ENCODE measurements around the gene PPM1G. TPM values are rescaled to one million over a fixed set of nuclear protein-coding genes. Genes with fewer than 3 reads are reported as not detected.

Gene PPM1G
- polyA plus RNA-seq, 1 donor (not counting 4 experiments of a cell fraction or from before 2014, with no cell fraction given) = 55.5 TPM

- no peak overlapping the region for H3K9ac ChIP-seq (ENCODE audit: control insufficient read depth, extremely low read depth, insufficient read depth, low read length)
- dilution Hi-C loops (cut with MboI; ENCODE audit: extremely low pct_ligation_motif_present, low sequenced_read_pairs) = no loop called here
- H3K27me3 ChIP-seq (ENCODE audit: control insufficient read depth, extremely low read depth, insufficient read depth, low read length) = no peaks in the 10 kb centered on the region
- no peak overlapping the region for H3K4me2 ChIP-seq (ENCODE audit: control insufficient read depth, extremely low read depth, insufficient read depth, low read depth, low read length)
- H3K79me2 ChIP-seq (ENCODE audit: control insufficient read depth, insufficient read depth, low read length) = peaks cover 88% of the 10 kb centered on the region
- H3K9me3 ChIP-seq (ENCODE audit: control insufficient read depth, low read depth, low read length) = no peaks in the 10 kb centered on the region
- peaks cover 0 to 1% of the 10 kb centered on the region in 2 experiments for H3K36me3 ChIP-seq (ENCODE audit: control insufficient read depth in 2 of 2, extremely low read depth in 1 of 2, insufficient read depth in 2 of 2, low read length in 2 of 2)
- H3K9me1 ChIP-seq (ENCODE audit: control insufficient read depth, extremely low read depth, insufficient read depth, low read length) = no peaks in the 10 kb centered on the region
- no peaks in the 10 kb centered on the region for H3K4me1 ChIP-seq (ENCODE audit: control insufficient read depth, extremely low read depth, insufficient read depth, low read length)
- no peak for DNase-seq (ENCODE audit: low read depth, low spot score)
- no peak overlapping the region for H3K27ac ChIP-seq (ENCODE audit: control insufficient read depth, insufficient read depth, low read length)
- no peak for TF ChIP-seq EZH2 (IDR thresholded peaks at IDR 0.05; ENCODE audit: low read length)
- TF ChIP-seq CTCF (optimal IDR thresholded peaks at IDR 0.05 in 1 of 3, IDR thresholded peaks at IDR 0.05 in 1 of 3, conservative IDR thresholded peaks at IDR 0.05 in 1 of 3; ENCODE audit: extremely low read depth in 1 of 3, insufficient read depth in 2 of 3, low read length in 3 of 3) = no peak
- H3K4me3 ChIP-seq (ENCODE audit: control insufficient read depth in 2 of 3, extremely low read depth in 1 of 3, insufficient read depth in 2 of 3, low read depth in 1 of 3, low read length in 3 of 3) = no peak overlapping the region
- peaks cover 6% of the 10 kb centered on the region for H4K20me1 ChIP-seq (ENCODE audit: control insufficient read depth, extremely low read depth, insufficient read depth, low read length)
- H2AFZ ChIP-seq (ENCODE audit: control insufficient read depth, low read length) = no peak overlapping the region
- FAIRE-seq = no peak
Observed at GRCh38 chr2:27393225-27393624, 16.2 kb downstream of the PPM1G start.

DNA sequence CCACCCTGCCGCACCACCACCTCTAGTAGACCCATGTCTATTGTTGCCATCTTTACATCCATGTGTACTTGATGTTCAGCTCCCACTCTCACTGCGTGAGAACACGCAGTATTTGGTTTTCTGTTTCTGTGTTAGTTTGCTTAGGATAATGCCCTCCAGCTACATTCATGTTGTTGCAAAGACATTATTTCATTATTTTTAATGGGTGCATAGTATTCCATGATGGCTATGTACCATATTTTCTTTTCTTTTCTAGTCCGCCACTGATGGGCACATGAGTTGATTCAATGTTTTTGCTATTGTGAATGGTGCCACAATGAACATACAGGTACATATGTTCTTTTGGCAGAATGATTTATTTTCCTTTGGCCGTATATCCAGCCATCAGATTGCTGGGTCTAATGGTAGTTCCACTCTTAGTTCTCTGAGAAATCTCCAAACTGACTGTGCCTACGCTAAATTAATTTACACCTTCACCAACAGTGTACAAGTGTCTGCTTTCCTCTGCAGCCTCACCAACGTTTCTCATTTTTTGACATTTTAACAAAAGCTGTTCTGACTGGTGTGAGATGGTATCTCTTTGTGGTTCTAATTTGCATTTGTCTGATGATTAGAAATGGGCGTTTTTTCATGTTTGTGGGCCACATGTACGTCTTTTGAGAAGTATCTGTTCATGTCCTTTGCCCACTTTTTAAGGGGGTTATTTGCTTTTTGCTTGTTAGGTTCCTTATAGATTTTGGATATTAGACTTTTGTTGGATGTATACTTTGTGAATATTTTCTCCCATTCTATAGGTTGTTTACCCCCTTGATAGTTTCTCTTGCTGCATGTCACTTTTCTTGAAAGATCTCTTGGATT, 18.3 kb downstream of the PPM1G start:
- Histone ChIP-seq H3K9me3 (ENCODE audit: control insufficient read depth, low read depth, low read length) (no peaks in the 10 kb centered on the region), H3K27ac (ENCODE audit: control insufficient read depth, insufficient read depth, low read length) (no peak overlapping the region), H3K36me3 (ENCODE audit: control insufficient read depth in 2 of 2, extremely low read depth in 1 of 2, insufficient read depth in 2 of 2, low read length in 2 of 2) (peaks cover 3 to 6% of the 10 kb centered on the region in 2 experiments), H3K9ac (ENCODE audit: control insufficient read depth, extremely low read depth, insufficient read depth, low read length) (no peak overlapping the region), H3K4me1 (ENCODE audit: control insufficient read depth, extremely low read depth, insufficient read depth, low read length) (no peaks in the 10 kb centered on the region), H3K79me2 (ENCODE audit: control insufficient read depth, insufficient read depth, low read length) (peaks cover 74% of the 10 kb centered on the region), H3K4me2 (ENCODE audit: control insufficient read depth, extremely low read depth, insufficient read depth, low read depth, low read length) (no peak overlapping the region), H3K4me3 (ENCODE audit: control insufficient read depth in 2 of 3, extremely low read depth in 1 of 3, insufficient read depth in 2 of 3, low read depth in 1 of 3, low read length in 3 of 3) (no peak overlapping the region), H3K9me1 (ENCODE audit: control insufficient read depth, extremely low read depth, insufficient read depth, low read length) (no peaks in the 10 kb centered on the region), H3K27me3 (ENCODE audit: control insufficient read depth, extremely low read depth, insufficient read depth, low read length) (no peaks in the 10 kb centered on the region), H2AFZ (ENCODE audit: control insufficient read depth, low read length) (no peak overlapping the region), H4K20me1 (ENCODE audit: control insufficient read depth, extremely low read depth, insufficient read depth, low read length) (peaks cover 5% of the 10 kb centered on the region)
- FAIRE-seq (no peak), DNase-seq (ENCODE audit: low read depth, low spot score) (no peak)
- dilution Hi-C loops (cut with MboI; ENCODE audit: extremely low pct_ligation_motif_present, low sequenced_read_pairs) = no loop called here
- TF ChIP-seq EZH2 (IDR thresholded peaks at IDR 0.05; ENCODE audit: low read length) = no peak
- no peak for TF ChIP-seq CTCF (optimal IDR thresholded peaks at IDR 0.05 in 1 of 3, IDR thresholded peaks at IDR 0.05 in 1 of 3, conservative IDR thresholded peaks at IDR 0.05 in 1 of 3; ENCODE audit: extremely low read depth in 1 of 3, insufficient read depth in 2 of 3, low read length in 3 of 3)

Data from keratinocyte (primary cell).